ENCODE measurements around the gene C3orf80. TPM values are rescaled to one million over a fixed set of nuclear protein-coding genes. Genes with fewer than 3 reads are reported as not detected.

Gene C3orf80
- total RNA-seq, 1 donor from 2014 or later, result not detected

DNA sequence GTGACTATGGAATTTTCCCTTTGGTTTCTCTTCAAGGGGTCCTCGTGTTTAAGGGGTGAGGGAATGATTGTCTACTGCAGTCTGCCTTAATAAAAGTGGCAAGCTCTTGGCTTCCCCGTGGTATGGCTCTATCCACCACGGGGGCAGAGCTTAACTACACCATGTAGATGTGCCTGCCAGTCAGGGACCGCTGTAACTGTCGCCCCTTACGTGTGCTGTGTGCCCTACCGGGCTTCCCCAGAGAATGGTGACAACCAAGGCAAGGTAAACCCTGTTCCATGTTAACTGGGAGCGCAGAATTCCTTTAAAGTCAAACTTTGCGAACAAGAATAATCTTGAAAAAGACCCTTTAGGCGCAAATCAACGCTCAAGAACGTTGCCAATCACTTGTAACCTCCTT, 966 bp upstream of the C3orf80 start:
- Mint-ChIP-seq H3K4me3 (peak overlapping the region; percentile 89), H3K4me1 (peaks cover 14% of the 10 kb centered on the region), H3K27me3 (ENCODE audit: insufficient read depth, low read depth) (peaks cover 25% of the 10 kb centered on the region), H3K36me3 (no peaks in the 10 kb centered on the region), H3K9me3 (no peaks in the 10 kb centered on the region), H3K27ac (no peak overlapping the region)
- Histone ChIP-seq H3F3A (ENCODE audit: low read depth) (peaks cover 23% of the 10 kb centered on the region), H4K20me1 (ENCODE audit: low read depth) (peaks cover 23% of the 10 kb centered on the region), H3K27ac (no peak overlapping the region), H3K4me1 (peaks cover 10% of the 10 kb centered on the region), H3K4me2 (peak overlapping the region; percentile 89), H3K27me3 (peaks cover 100% of the 10 kb centered on the region), H3K9me3 (ENCODE audit: low read depth) (no peaks in the 10 kb centered on the region), H3K79me2 (ENCODE audit: low read depth) (no peaks in the 10 kb centered on the region), H3K9ac (no peak overlapping the region), H3K4me3 (no peak overlapping the region), H3K36me3 (no peaks in the 10 kb centered on the region), H2AFZ (replicated peaks) (no peak overlapping the region)
- TF ChIP-seq EZH2phosphoT487 (IDR thresholded peaks at IDR 0.05) (no peak), EZH2 (IDR thresholded peaks at IDR 0.05) (no peak)
- TF ChIP-seq, protein P1, sequence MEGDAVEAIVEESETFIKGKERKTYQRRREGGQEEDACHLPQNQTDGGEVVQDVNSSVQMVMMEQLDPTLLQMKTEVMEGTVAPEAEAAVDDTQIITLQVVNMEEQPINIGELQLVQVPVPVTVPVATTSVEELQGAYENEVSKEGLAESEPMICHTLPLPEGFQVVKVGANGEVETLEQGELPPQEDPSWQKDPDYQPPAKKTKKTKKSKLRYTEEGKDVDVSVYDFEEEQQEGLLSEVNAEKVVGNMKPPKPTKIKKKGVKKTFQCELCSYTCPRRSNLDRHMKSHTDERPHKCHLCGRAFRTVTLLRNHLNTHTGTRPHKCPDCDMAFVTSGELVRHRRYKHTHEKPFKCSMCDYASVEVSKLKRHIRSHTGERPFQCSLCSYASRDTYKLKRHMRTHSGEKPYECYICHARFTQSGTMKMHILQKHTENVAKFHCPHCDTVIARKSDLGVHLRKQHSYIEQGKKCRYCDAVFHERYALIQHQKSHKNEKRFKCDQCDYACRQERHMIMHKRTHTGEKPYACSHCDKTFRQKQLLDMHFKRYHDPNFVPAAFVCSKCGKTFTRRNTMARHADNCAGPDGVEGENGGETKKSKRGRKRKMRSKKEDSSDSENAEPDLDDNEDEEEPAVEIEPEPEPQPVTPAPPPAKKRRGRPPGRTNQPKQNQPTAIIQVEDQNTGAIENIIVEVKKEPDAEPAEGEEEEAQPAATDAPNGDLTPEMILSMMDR (IDR thresholded peaks at IDR 0.05), result no peak
- peak; percentile 43 for DNase-seq (ENCODE audit: low spot score)

DNA sequence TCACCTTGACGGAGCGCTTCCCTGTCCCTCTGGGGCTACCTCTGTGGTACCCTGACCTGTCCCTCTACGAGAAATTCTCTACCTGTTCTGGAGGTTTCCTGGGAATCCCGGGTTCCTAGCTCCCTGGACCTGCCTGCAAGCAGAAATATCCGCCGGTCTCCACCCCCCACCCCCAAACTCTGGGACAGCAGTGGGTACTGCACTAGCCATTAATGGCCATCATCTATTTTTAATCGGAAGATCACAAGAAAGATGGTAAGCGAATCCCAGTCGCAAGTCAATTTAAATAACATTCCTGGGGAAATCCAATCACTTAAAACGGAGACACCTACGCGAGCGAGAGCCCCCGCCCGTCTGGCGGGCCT, 429 bp upstream of the C3orf80 start:
- H3K4me2 ChIP-seq, result peak overlapping the region; percentile 89
- peaks cover 14% of the 10 kb centered on the region for H3K4me1 Mint-ChIP-seq
- no peaks in the 10 kb centered on the region for H3K9me3 Mint-ChIP-seq
- no peaks in the 10 kb centered on the region for H3K79me2 ChIP-seq (ENCODE audit: low read depth)
- TF ChIP-seq EZH2phosphoT487 (IDR thresholded peaks at IDR 0.05) (no peak), EZH2 (IDR thresholded peaks at IDR 0.05) (peak; percentile 85)
- H2AFZ ChIP-seq (replicated peaks), result no peak overlapping the region
- H3K9me3 ChIP-seq (ENCODE audit: low read depth), result no peaks in the 10 kb centered on the region
- peaks cover 23% of the 10 kb centered on the region for H3F3A ChIP-seq (ENCODE audit: low read depth)
- no peak for DNase-seq (ENCODE audit: low spot score)
- H3K4me1 ChIP-seq, result peaks cover 10% of the 10 kb centered on the region
- H3K36me3 Mint-ChIP-seq, result no peaks in the 10 kb centered on the region
- H3K36me3 ChIP-seq, result no peaks in the 10 kb centered on the region
- H3K27me3 ChIP-seq, result peaks cover 100% of the 10 kb centered on the region
- no peak overlapping the region for H3K27ac Mint-ChIP-seq
- peaks cover 23% of the 10 kb centered on the region for H4K20me1 ChIP-seq (ENCODE audit: low read depth)
- H3K27ac ChIP-seq, result no peak overlapping the region
- peak overlapping the region; percentile 54 for H3K4me3 ChIP-seq
- H3K9ac ChIP-seq, result no peak overlapping the region
- peaks cover 25% of the 10 kb centered on the region for H3K27me3 Mint-ChIP-seq (ENCODE audit: insufficient read depth, low read depth)
- peak overlapping the region; percentile 89 for H3K4me3 Mint-ChIP-seq

DNA sequence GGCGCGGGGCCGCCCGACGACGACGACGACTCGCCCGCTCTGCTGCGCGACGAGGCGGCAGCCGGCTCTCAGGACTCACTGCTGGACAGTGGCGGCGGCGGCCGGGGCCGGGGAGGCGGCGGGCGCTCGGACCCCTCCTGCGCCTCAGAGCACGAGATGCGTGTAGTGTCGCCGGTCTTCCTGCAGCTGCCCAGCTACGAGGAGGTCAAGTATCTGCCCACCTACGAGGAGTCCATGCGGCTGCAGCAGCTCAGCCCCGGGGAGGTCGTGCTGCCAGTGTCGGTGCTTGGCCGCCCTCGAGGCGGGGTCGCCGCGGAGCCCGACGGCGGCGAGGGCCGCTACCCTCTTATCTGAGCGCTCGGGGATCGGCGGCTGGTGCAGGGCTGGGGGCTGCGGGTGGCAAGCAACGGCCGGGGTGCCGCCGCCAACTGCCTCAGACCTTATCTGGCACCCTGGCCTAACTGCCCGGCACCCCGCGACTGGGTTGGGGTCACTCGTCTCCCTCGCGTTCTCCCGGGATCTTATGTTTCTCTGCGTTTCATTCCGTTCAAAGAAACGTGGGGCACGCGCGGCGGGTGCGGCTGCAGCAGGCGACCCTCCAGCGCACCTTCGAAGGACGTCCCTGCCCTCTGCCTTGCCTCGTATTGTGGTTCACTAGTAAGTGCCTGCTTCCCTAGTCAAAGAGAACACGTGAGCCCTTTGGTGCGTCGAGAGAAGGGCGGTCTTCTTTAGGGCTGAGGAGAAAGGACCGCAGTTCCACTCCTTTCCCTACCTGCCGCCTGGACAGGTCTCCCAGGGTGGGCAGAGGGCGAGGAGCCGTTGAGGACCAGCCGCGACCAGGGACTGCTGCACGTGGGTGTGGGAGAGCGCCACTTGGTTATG, 1.0 kb downstream of the C3orf80 start:
- Histone ChIP-seq H3K4me3 (peak overlapping the region; percentile 54), H3K36me3 (no peaks in the 10 kb centered on the region), H3K27ac (no peak overlapping the region), H3K4me2 (peak overlapping the region; percentile 89), H2AFZ (replicated peaks) (peak overlapping the region; percentile 74), H3K27me3 (peaks cover 93% of the 10 kb centered on the region), H3K79me2 (ENCODE audit: low read depth) (no peaks in the 10 kb centered on the region), H3F3A (ENCODE audit: low read depth) (peaks cover 23% of the 10 kb centered on the region), H3K9ac (no peak overlapping the region), H4K20me1 (ENCODE audit: low read depth) (peaks cover 23% of the 10 kb centered on the region), H3K4me1 (peaks cover 10% of the 10 kb centered on the region), H3K9me3 (ENCODE audit: low read depth) (no peaks in the 10 kb centered on the region)
- H3K36me3 Mint-ChIP-seq, result no peaks in the 10 kb centered on the region
- no peak overlapping the region for H3K27ac Mint-ChIP-seq
- H3K9me3 Mint-ChIP-seq, result no peaks in the 10 kb centered on the region
- H3K4me1 Mint-ChIP-seq, result peaks cover 14% of the 10 kb centered on the region
- H3K27me3 Mint-ChIP-seq (ENCODE audit: insufficient read depth, low read depth), result peaks cover 25% of the 10 kb centered on the region
- TF ChIP-seq, protein P1 (IDR thresholded peaks at IDR 0.05), result no peak
- peak; percentile 86 for TF ChIP-seq EZH2phosphoT487 (IDR thresholded peaks at IDR 0.05)
- TF ChIP-seq EZH2 (IDR thresholded peaks at IDR 0.05), result peak; percentile 88
- DNase-seq (ENCODE audit: low spot score), result peak; percentile 74
- peak overlapping the region; percentile 90 for H3K4me3 Mint-ChIP-seq

DNA sequence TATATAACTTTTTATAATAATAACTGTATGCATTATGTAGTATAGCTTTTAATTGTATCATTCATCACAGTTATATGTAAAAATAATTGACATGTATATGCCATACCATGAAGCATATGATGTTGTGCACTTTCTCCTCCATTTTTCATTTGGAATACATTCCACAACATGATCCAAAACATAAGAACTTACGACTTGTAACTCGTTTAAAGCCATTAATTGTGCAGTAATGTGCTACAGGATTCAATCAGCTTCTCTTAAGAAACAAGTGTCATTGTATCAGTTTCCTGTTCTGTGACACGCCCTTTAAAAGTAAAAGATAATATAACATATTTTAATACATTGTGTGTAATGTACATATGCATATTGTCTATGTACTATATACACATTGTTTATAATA, 2.2 kb downstream of the C3orf80 start:
- Histone ChIP-seq H3K4me1 (peaks cover 10% of the 10 kb centered on the region), H4K20me1 (ENCODE audit: low read depth) (peaks cover 23% of the 10 kb centered on the region), H3K27ac (no peak overlapping the region), H3K9me3 (ENCODE audit: low read depth) (no peaks in the 10 kb centered on the region), H3K4me2 (no peak overlapping the region), H3K79me2 (ENCODE audit: low read depth) (no peaks in the 10 kb centered on the region), H3K36me3 (no peaks in the 10 kb centered on the region), H3K9ac (no peak overlapping the region), H3K27me3 (peaks cover 88% of the 10 kb centered on the region), H3F3A (ENCODE audit: low read depth) (peaks cover 23% of the 10 kb centered on the region), H2AFZ (replicated peaks) (no peak overlapping the region), H3K4me3 (no peak overlapping the region)
- Mint-ChIP-seq H3K36me3 (no peaks in the 10 kb centered on the region), H3K9me3 (no peaks in the 10 kb centered on the region), H3K27me3 (ENCODE audit: insufficient read depth, low read depth) (peaks cover 25% of the 10 kb centered on the region), H3K4me1 (peaks cover 14% of the 10 kb centered on the region), H3K27ac (no peak overlapping the region), H3K4me3 (no peak overlapping the region)
- no peak for DNase-seq (ENCODE audit: low spot score)
- no peak for TF ChIP-seq EZH2 (IDR thresholded peaks at IDR 0.05)
- no peak for TF ChIP-seq EZH2phosphoT487 (IDR thresholded peaks at IDR 0.05)
- TF ChIP-seq, protein P1 (IDR thresholded peaks at IDR 0.05), result no peak

Data from neural progenitor cell (in vitro differentiated cells).